Measurements from ENCODE around the gene PRIM1.

The PRIM1 gene

GRCh38 chr12:56781726-56782125 lies 29.6 kb upstream of the PRIM1 start:
- FAIRE-seq: no peak

DNA sequence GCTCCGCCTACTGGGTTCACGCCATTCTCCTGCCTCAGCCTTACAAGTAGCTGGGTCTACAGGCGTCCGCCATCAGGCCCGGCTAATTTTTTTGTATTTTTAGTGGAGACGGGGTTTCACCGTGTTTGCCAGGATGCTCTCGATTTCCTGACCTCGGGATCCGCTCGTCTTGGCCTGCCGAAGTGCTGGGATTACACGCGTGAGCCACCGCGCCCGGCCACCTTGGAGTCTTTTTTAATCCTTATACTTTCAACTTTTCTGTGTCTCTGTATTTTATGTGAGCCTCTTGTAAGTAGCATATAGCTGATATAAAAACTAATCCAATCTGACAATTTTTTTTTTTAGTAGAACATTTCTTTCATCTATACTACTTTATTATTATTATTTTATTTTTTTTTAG lies 26.6 kb upstream of the PRIM1 start:
- no peak for FAIRE-seq
- TF ChIP-seq PAX5 (IDR thresholded peaks at IDR 0.05; ENCODE audit: insufficient read depth, low read length, severe bottlenecking): no peak
- TF ChIP-seq TAF1 (IDR thresholded peaks at IDR 0.05; ENCODE audit: low read depth, low read length): no peak
- no peak for TF ChIP-seq POU2F2 (IDR thresholded peaks at IDR 0.05; ENCODE audit: low read depth, low read length)
- no peak for TF ChIP-seq POLR2AphosphoS5 (IDR thresholded peaks at IDR 0.05; ENCODE audit: low read depth, low read length)
- TF ChIP-seq POLR2A (IDR thresholded peaks at IDR 0.05; ENCODE audit: low read depth, low read length): no peak
- no peak for TF ChIP-seq SPI1 (IDR thresholded peaks at IDR 0.05; ENCODE audit: low read depth, low read length)
- no peak for DNase-seq (ENCODE audit: insufficient read length, low spot score)

More at GRCh38 chr12:56781726-56782125, 29.6 kb upstream of the PRIM1 start:
- TF ChIP-seq TAF1 (IDR thresholded peaks at IDR 0.05; ENCODE audit: low read depth, low read length): no peak
- TF ChIP-seq POU2F2 (IDR thresholded peaks at IDR 0.05; ENCODE audit: low read depth, low read length): no peak
- TF ChIP-seq POLR2AphosphoS5 (IDR thresholded peaks at IDR 0.05; ENCODE audit: low read depth, low read length): no peak
- TF ChIP-seq PAX5 (IDR thresholded peaks at IDR 0.05; ENCODE audit: insufficient read depth, low read length, severe bottlenecking): no peak
- TF ChIP-seq POLR2A (IDR thresholded peaks at IDR 0.05; ENCODE audit: low read depth, low read length): no peak
- no peak for TF ChIP-seq SPI1 (IDR thresholded peaks at IDR 0.05; ENCODE audit: low read depth, low read length)
- DNase-seq (ENCODE audit: insufficient read length, low spot score): no peak

DNA sequence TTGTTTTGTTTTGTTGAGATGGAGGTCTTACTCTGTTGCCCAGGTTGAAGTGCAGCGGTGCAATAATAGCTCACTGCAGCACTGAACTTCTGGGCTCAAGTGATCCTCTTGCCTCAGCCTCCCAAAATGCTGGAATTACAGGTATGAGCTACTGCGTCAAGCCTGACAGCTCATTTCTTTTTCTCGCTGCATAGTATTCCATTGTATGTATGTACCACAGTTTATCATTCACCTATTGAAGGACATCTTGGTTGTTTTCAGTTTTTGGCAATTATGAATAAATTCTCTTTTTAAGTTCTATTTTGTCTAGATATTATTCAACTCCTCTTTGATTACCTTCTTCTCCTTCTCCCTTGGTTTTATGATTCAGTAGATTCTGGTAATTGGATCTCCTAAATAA lies 24.5 kb upstream of the PRIM1 start:
- peak; percentile 35 for FAIRE-seq
- no peak for DNase-seq (ENCODE audit: insufficient read length, low spot score)
- TF ChIP-seq PAX5 (IDR thresholded peaks at IDR 0.05; ENCODE audit: insufficient read depth, low read length, severe bottlenecking) (no peak), POLR2AphosphoS5 (IDR thresholded peaks at IDR 0.05; ENCODE audit: low read depth, low read length) (no peak), POU2F2 (IDR thresholded peaks at IDR 0.05; ENCODE audit: low read depth, low read length) (no peak), SPI1 (IDR thresholded peaks at IDR 0.05; ENCODE audit: low read depth, low read length) (no peak), TAF1 (IDR thresholded peaks at IDR 0.05; ENCODE audit: low read depth, low read length) (no peak), POLR2A (IDR thresholded peaks at IDR 0.05; ENCODE audit: low read depth, low read length) (no peak)

GRCh38 chr12:56775638-56776037 lies 23.5 kb upstream of the PRIM1 start:
- TF ChIP-seq POU2F2 (IDR thresholded peaks at IDR 0.05; ENCODE audit: low read depth, low read length): no peak
- TF ChIP-seq SPI1 (IDR thresholded peaks at IDR 0.05; ENCODE audit: low read depth, low read length): peak; percentile 97
- no peak for FAIRE-seq
- no peak for DNase-seq (ENCODE audit: insufficient read length, low spot score)

DNA sequence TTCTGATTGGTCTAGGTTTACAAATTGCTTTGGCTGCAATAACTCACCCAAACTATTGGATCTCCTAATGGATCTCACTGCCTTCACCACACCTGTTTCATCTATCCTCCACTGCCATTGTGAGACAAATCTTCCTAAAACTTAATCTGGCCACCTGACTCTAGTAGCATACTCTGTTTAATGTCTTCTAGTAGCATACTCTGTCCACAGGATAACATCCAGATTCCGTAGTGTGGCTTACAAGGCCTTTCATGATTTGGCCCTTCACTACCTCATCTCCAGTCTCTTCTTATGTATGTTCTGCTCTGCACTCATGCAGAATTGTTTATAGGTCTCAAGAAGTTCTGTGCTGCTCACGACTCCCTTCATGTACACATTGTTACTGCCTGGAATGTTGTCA lies 21.0 kb upstream of the PRIM1 start:
- DNase-seq (ENCODE audit: insufficient read length, low spot score) (no peak), FAIRE-seq (no peak)
- TF ChIP-seq SPI1 (IDR thresholded peaks at IDR 0.05; ENCODE audit: low read depth, low read length) (no peak), POLR2AphosphoS5 (IDR thresholded peaks at IDR 0.05; ENCODE audit: low read depth, low read length) (no peak), POU2F2 (IDR thresholded peaks at IDR 0.05; ENCODE audit: low read depth, low read length) (no peak), PAX5 (IDR thresholded peaks at IDR 0.05; ENCODE audit: insufficient read depth, low read length, severe bottlenecking) (no peak), TAF1 (IDR thresholded peaks at IDR 0.05; ENCODE audit: low read depth, low read length) (no peak), POLR2A (IDR thresholded peaks at IDR 0.05; ENCODE audit: low read depth, low read length) (no peak)

GRCh38 chr12:56772625-56773024 lies 20.5 kb upstream of the PRIM1 start:
- no peak for TF ChIP-seq POU2F2 (IDR thresholded peaks at IDR 0.05; ENCODE audit: low read depth, low read length)
- TF ChIP-seq POLR2A (IDR thresholded peaks at IDR 0.05; ENCODE audit: low read depth, low read length): no peak
- TF ChIP-seq SPI1 (IDR thresholded peaks at IDR 0.05; ENCODE audit: low read depth, low read length): no peak
- no peak for TF ChIP-seq POLR2AphosphoS5 (IDR thresholded peaks at IDR 0.05; ENCODE audit: low read depth, low read length)
- TF ChIP-seq TAF1 (IDR thresholded peaks at IDR 0.05; ENCODE audit: low read depth, low read length): no peak
- TF ChIP-seq PAX5 (IDR thresholded peaks at IDR 0.05; ENCODE audit: insufficient read depth, low read length, severe bottlenecking): no peak
- FAIRE-seq: no peak
- no peak for DNase-seq (ENCODE audit: insufficient read length, low spot score)

GRCh38 chr12:56769868-56770267 lies 17.7 kb upstream of the PRIM1 start:
- DNase-seq (ENCODE audit: insufficient read length, low spot score) (no peak), FAIRE-seq (no peak)

GRCh38 chr12:56768424-56768823 lies 16.3 kb upstream of the PRIM1 start:
- no peak for FAIRE-seq
- TF ChIP-seq SPI1 (IDR thresholded peaks at IDR 0.05; ENCODE audit: low read depth, low read length) (no peak), POLR2AphosphoS5 (IDR thresholded peaks at IDR 0.05; ENCODE audit: low read depth, low read length) (no peak), TAF1 (IDR thresholded peaks at IDR 0.05; ENCODE audit: low read depth, low read length) (no peak), PAX5 (IDR thresholded peaks at IDR 0.05; ENCODE audit: insufficient read depth, low read length, severe bottlenecking) (no peak), POLR2A (IDR thresholded peaks at IDR 0.05; ENCODE audit: low read depth, low read length) (no peak), POU2F2 (IDR thresholded peaks at IDR 0.05; ENCODE audit: low read depth, low read length) (no peak)
- DNase-seq (ENCODE audit: insufficient read length, low spot score): no peak

More at GRCh38 chr12:56769868-56770267, 17.7 kb upstream of the PRIM1 start:
- TF ChIP-seq POLR2A (IDR thresholded peaks at IDR 0.05; ENCODE audit: low read depth, low read length) (no peak), PAX5 (IDR thresholded peaks at IDR 0.05; ENCODE audit: insufficient read depth, low read length, severe bottlenecking) (no peak), SPI1 (IDR thresholded peaks at IDR 0.05; ENCODE audit: low read depth, low read length) (no peak), POU2F2 (IDR thresholded peaks at IDR 0.05; ENCODE audit: low read depth, low read length) (no peak), TAF1 (IDR thresholded peaks at IDR 0.05; ENCODE audit: low read depth, low read length) (no peak), POLR2AphosphoS5 (IDR thresholded peaks at IDR 0.05; ENCODE audit: low read depth, low read length) (no peak)

DNA sequence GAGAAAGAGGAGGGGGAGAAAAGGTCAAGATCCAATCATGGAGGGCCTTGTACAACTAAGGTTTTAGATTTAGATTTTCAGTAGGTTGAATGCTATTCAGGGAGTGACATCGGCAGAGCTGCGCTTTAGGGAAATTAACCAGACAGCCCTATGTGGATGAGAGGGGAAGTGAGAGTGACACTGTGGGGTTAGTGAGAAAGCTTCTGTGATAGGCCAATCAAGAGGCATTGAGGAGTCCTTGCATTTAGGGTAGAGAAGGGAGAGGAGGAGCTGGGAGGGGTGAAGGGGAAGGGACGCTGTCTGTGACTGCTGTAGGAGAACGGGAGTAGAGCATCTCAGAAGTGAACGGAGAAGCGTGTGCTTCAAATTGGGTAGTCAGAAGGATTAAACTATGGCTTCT lies 14.4 kb upstream of the PRIM1 start:
- DNase-seq (ENCODE audit: insufficient read length, low spot score): peak; percentile 53
- TF ChIP-seq TAF1 (IDR thresholded peaks at IDR 0.05; ENCODE audit: low read depth, low read length) (no peak), POLR2AphosphoS5 (IDR thresholded peaks at IDR 0.05; ENCODE audit: low read depth, low read length) (no peak), POLR2A (IDR thresholded peaks at IDR 0.05; ENCODE audit: low read depth, low read length) (no peak), POU2F2 (IDR thresholded peaks at IDR 0.05; ENCODE audit: low read depth, low read length) (no peak), PAX5 (IDR thresholded peaks at IDR 0.05; ENCODE audit: insufficient read depth, low read length, severe bottlenecking) (no peak), SPI1 (IDR thresholded peaks at IDR 0.05; ENCODE audit: low read depth, low read length) (peak; percentile 98)
- peak; percentile 91 for FAIRE-seq
